ENCODE results near the gene LINC01488. TPM values are rescaled to one million over a fixed set of nuclear protein-coding genes. Genes with fewer than 3 reads are reported as not detected.
A peak's percentile ranks its signal among the peaks of the same experiment; 100 is the strongest.

Gene LINC01488
- total RNA-seq, 1 experiment from 2014 or later: not detected

GRCh38 chr11:69499918-69500284 is 18.4 kb downstream of the LINC01488 start:
- in situ Hi-C loops (cut with HindIII; ENCODE audit: low sequenced_read_pairs): no loop called here

GRCh38 chr11:69500285-69501120 is 19.0 kb downstream of the LINC01488 start:
- DNase-seq (ENCODE audit: low spot score): peak; percentile 64
- in situ Hi-C loops (cut with HindIII; ENCODE audit: low sequenced_read_pairs): no loop called here

More at GRCh38 chr11:69499918-69500284, 18.4 kb downstream of the LINC01488 start:
- no peak for DNase-seq (ENCODE audit: low spot score)

- in situ Hi-C loops (cut with HindIII; ENCODE audit: low sequenced_read_pairs): no loop called here
- DNase-seq (ENCODE audit: low spot score): no peak
These were observed 19.6 kb downstream of the LINC01488 start for GRCh38 chr11:69501121-69501489.

GRCh38 chr11:69501891-69502860 is 20.7 kb downstream of the LINC01488 start:
- DNase-seq (ENCODE audit: low spot score): no peak
- in situ Hi-C loops (cut with HindIII; ENCODE audit: low sequenced_read_pairs): no loop called here

GRCh38 chr11:69504127-69504526 is 22.7 kb downstream of the LINC01488 start:
- in situ Hi-C loops (cut with HindIII; ENCODE audit: low sequenced_read_pairs): no loop called here
- DNase-seq (ENCODE audit: low spot score): no peak

- no peak for DNase-seq (ENCODE audit: low spot score)
- in situ Hi-C loops (cut with HindIII; ENCODE audit: low sequenced_read_pairs): no loop called here
These were observed 23.3 kb downstream of the LINC01488 start for GRCh38 chr11:69504576-69505335.

GRCh38 chr11:69508974-69509373 is 27.5 kb downstream of the LINC01488 start:
- in situ Hi-C loops (cut with HindIII; ENCODE audit: low sequenced_read_pairs): no loop called here

GRCh38 chr11:69509381-69509780 is 27.9 kb downstream of the LINC01488 start:
- in situ Hi-C loops (cut with HindIII; ENCODE audit: low sequenced_read_pairs): no loop called here
- no peak for DNase-seq (ENCODE audit: low spot score)

More at GRCh38 chr11:69508974-69509373, 27.5 kb downstream of the LINC01488 start:
- DNase-seq (ENCODE audit: low spot score): no peak

- in situ Hi-C loops (cut with HindIII; ENCODE audit: low sequenced_read_pairs): no loop called here
These were observed 28.5 kb downstream of the LINC01488 start for GRCh38 chr11:69509846-69510390.

GRCh38 chr11:69510471-69511357 is 29.3 kb downstream of the LINC01488 start:
- no peak for DNase-seq (ENCODE audit: low spot score)
- in situ Hi-C loops (cut with HindIII; ENCODE audit: low sequenced_read_pairs): no loop called here

More at GRCh38 chr11:69509846-69510390, 28.5 kb downstream of the LINC01488 start:
- DNase-seq (ENCODE audit: low spot score): no peak

- in situ Hi-C loops (cut with HindIII; ENCODE audit: low sequenced_read_pairs): no loop called here
- no peak for DNase-seq (ENCODE audit: low spot score)
These were observed 30.0 kb downstream of the LINC01488 start for GRCh38 chr11:69511358-69512055.

- no peak for DNase-seq (ENCODE audit: low spot score)
- in situ Hi-C loops (cut with HindIII; ENCODE audit: low sequenced_read_pairs): no loop called here
These were observed 30.7 kb downstream of the LINC01488 start for GRCh38 chr11:69512136-69512535.

- no peak for DNase-seq (ENCODE audit: low spot score)
- in situ Hi-C loops (cut with HindIII; ENCODE audit: low sequenced_read_pairs): no loop called here
These were observed 31.3 kb downstream of the LINC01488 start for GRCh38 chr11:69512790-69513189.

GRCh38 chr11:69513196-69513595 is 31.7 kb downstream of the LINC01488 start:
- DNase-seq (ENCODE audit: low spot score): no peak
- in situ Hi-C loops (cut with HindIII; ENCODE audit: low sequenced_read_pairs): no loop called here

GRCh38 chr11:69513663-69514224 is 32.3 kb downstream of the LINC01488 start:
- in situ Hi-C loops (cut with HindIII; ENCODE audit: low sequenced_read_pairs): no loop called here
- DNase-seq (ENCODE audit: low spot score): no peak

- in situ Hi-C loops (cut with HindIII; ENCODE audit: low sequenced_read_pairs): no loop called here
These were observed 33.3 kb downstream of the LINC01488 start for GRCh38 chr11:69514771-69515170.

More at GRCh38 chr11:69514771-69515170, 33.3 kb downstream of the LINC01488 start:
- DNase-seq (ENCODE audit: low spot score): no peak
